Body of pancreas (tissue), 4 donors: ENCODE measurements around the gene TELO2.

Experiments used
- CTCF ChIP-seq, 7 experiments: fragments of 450-650 bp in 4 of 7; fragments of 200-600 bp in 3 of 7; sonication (generic) in 3 of 7; IDR thresholded peaks; one replicate each; pipeline ENCODE4 v1.5.1; 2016 to 2019; ENCODE audit warnings: antibody characterized with exemption in 7 of 7
- POLR2A ChIP-seq, 3 donors: fragments of 450-650 bp; IDR thresholded peaks; one replicate each; pipeline ENCODE4 v1.6.1; 2016; ENCODE audit warnings: antibody characterized with exemption in 3 of 3, mild to moderate bottlenecking in 2 of 3

DNA sequence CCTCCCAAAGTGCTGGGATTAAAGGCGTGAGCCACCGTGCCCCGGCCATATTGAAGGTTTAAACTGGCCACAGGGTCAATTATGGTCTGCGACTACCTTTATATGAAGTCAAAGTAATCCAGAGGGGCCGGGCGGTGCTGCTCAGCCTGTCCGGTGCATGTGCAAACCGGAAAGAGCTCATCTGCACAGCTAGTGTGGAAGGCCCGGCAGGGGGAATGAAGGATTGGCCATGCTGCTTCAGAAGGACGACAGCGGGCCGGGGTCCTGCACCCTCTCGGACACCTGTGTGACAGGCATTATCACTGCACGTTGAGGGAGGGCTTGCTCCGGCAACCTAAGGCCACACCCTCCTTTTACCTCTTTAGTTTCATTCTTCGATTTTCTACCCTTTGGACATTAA is 63.9 kb downstream of the TELO2 start:
- TF ChIP-seq CTCF (IDR thresholded peaks at IDR 0.05): no peak
- TF ChIP-seq POLR2A (IDR thresholded peaks at IDR 0.05): no peak
